Left ventricle myocardium inferior (tissue), 1 donor: ENCODE results near the gene ARHGEF16. TPM values are rescaled to one million over a fixed set of nuclear protein-coding genes. Genes with fewer than 3 reads are reported as not detected.

Source experiments
- DNase-seq: peaks from one replicate; pipeline ENCODE4 v3.0.0-alpha.2; 2020
- H3K27ac ChIP-seq: fragments of 200-600 bp; replicated peaks from 2 replicates; pipeline ENCODE4 v1.8.0; 2021
- H3K27me3 ChIP-seq: fragments of 200-600 bp; 2 replicates; pipeline ENCODE4 v1.8.0; 2021; ENCODE audit warnings: low read depth
- H3K36me3 ChIP-seq: fragments of 200-600 bp; 2 replicates; pipeline ENCODE4 v1.8.0; 2021
- H3K4me1 ChIP-seq: fragments of 200-600 bp; 2 replicates; pipeline ENCODE4 v1.8.0; 2021
- H3K4me3 ChIP-seq: fragments of 200-600 bp; 2 replicates; pipeline ENCODE4 v1.8.0; 2021; ENCODE audit warnings: mild to moderate bottlenecking, moderate library complexity
- H3K9me3 ChIP-seq: fragments of 200-600 bp; replicated peaks from 2 replicates; pipeline ENCODE4 v1.8.0; 2021
- intact Hi-C: fragments of 100-400 bp; cut with micrococcal nuclease; formaldehyde crosslinking; loops from one replicate; pipeline ENCODE4 v1.11.0; 2022
- total RNA-seq: library from RNA; stranded (reverse); fragmentation: NEBNext Ultra II Directional; extraction: Animal tissue kit (Norgen Biotek cat#: 25700); gene quantifications from one replicate; pipeline ENCODE4 v1.2.1, GENCODE V29; 2021
- TF ChIP-seq, protein P1 (sequence below): fragments of 200-600 bp; IDR thresholded peaks from 2 replicates; pipeline ENCODE4 v1.8.0; 2021; ENCODE audit warnings: antibody characterized with exemption, mild to moderate bottlenecking, borderline replicate concordance
- donor health status: DM: no; HTN: yes; CAD: no; lungs with severe emphysema.

ARHGEF16 gene
- total RNA-seq, 1 donor from 2014 or later = 0.52 TPM

DNA sequence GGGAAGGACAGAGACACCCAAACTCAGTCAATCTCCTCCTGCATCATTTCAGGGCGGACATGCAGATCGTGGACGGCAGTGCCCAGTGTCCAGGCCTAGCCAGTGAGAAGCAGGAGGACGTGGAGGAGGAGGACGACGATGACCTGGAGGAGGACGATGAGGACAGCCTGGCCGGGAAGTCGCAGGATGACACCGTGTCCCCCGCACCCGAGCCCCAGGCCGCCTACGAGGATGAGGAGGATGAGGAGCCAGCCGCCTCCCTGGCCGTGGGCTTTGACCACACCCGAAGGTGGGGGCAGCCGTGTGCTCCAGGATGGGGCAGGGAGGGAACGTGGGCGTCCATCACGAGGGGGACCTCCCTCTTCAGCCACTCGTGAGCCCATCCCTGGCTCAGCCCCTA lies 23.6 kb upstream of the ARHGEF16 start:
- no peak for DNase-seq
- Histone ChIP-seq H3K27me3 (peaks cover 20% of the 10 kb centered on the region), H3K27ac (no peak overlapping the region), H3K36me3 (peaks cover 17% of the 10 kb centered on the region), H3K9me3 (no peaks in the 10 kb centered on the region), H3K4me1 (no peaks in the 10 kb centered on the region), H3K4me3 (no peak overlapping the region)
- intact Hi-C loops = no loop called here
- TF ChIP-seq, protein P1, sequence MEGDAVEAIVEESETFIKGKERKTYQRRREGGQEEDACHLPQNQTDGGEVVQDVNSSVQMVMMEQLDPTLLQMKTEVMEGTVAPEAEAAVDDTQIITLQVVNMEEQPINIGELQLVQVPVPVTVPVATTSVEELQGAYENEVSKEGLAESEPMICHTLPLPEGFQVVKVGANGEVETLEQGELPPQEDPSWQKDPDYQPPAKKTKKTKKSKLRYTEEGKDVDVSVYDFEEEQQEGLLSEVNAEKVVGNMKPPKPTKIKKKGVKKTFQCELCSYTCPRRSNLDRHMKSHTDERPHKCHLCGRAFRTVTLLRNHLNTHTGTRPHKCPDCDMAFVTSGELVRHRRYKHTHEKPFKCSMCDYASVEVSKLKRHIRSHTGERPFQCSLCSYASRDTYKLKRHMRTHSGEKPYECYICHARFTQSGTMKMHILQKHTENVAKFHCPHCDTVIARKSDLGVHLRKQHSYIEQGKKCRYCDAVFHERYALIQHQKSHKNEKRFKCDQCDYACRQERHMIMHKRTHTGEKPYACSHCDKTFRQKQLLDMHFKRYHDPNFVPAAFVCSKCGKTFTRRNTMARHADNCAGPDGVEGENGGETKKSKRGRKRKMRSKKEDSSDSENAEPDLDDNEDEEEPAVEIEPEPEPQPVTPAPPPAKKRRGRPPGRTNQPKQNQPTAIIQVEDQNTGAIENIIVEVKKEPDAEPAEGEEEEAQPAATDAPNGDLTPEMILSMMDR = no peak

DNA sequence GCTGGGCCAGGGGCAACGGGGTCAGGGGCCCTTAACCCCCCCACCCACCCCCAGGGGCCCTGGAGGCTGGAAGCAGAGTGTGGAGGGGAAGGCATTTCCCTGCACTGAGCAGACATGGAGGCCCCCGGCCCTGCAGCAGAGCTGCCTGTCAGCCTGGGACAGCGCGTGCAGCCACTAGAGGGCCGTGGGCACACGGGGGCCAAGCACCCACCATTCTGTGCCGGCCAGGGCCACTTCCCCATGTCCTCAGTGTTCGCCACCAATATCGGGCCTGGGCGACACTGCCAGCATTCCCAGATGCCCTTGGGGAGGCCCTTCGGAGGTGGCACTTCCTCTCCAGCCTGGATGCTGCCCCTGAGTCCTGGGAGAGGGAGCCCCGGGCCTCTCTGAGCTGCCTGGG lies 23.2 kb upstream of the ARHGEF16 start:
- TF ChIP-seq, protein P1 = peak; percentile 9
- H3K27me3 ChIP-seq = peaks cover 22% of the 10 kb centered on the region
- peaks cover 13% of the 10 kb centered on the region for H3K36me3 ChIP-seq
- intact Hi-C loops = no loop called here
- H3K4me1 ChIP-seq = no peaks in the 10 kb centered on the region
- H3K27ac ChIP-seq = no peak overlapping the region
- H3K9me3 ChIP-seq = no peaks in the 10 kb centered on the region
- no peak overlapping the region for H3K4me3 ChIP-seq
- DNase-seq = no peak

DNA sequence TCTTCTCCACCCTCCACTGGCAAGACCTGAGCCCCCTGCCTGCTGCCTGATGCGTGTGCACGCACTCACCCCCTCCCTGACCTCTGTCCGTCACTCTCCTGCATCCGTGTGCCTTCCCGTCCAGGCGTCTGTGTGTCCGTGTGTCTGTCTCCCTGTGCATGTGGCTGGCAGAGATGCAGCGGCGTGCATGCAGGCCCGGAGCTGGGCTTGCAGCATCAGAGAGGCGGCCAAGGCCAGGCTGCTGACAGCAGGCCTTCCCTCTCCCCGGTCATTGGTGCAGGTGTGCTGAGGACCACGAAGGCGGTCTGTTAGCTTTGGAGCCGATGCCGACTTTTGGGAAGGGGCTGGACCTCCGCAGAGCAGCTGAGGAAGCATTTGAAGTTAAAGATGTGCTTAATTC lies 22.8 kb upstream of the ARHGEF16 start:
- Histone ChIP-seq H3K4me1 (no peaks in the 10 kb centered on the region), H3K27me3 (peaks cover 27% of the 10 kb centered on the region), H3K4me3 (no peak overlapping the region), H3K36me3 (peaks cover 8% of the 10 kb centered on the region), H3K27ac (no peak overlapping the region), H3K9me3 (no peaks in the 10 kb centered on the region)
- TF ChIP-seq, protein P1 = no peak
- no peak for DNase-seq
- intact Hi-C loops = no loop called here

DNA sequence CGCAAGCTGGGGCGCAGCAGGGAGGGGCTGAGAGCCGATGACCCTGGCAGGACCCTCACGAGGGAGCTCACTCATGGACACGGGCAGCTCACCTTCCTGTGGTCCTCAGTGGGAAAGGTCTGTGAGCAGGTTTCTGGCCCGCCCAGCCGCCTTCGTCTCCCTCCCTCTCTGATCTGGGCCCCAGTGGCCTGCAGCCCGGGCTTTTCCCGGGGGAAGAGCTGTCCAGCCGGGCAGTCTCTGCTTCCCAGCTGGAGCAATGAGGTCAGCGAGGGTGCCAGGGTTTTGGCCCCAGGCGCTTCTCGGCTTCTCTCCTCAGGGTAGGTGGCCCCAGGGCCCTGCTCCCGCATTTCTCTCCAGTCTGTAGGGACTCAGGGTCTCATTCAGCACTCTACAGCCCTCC lies 22.2 kb upstream of the ARHGEF16 start:
- Histone ChIP-seq H3K9me3 (no peaks in the 10 kb centered on the region), H3K27me3 (peaks cover 29% of the 10 kb centered on the region), H3K4me1 (no peaks in the 10 kb centered on the region), H3K4me3 (no peak overlapping the region), H3K36me3 (peaks cover 6% of the 10 kb centered on the region), H3K27ac (no peak overlapping the region)
- TF ChIP-seq, protein P1 = no peak
- DNase-seq = no peak
- intact Hi-C loops = no loop called here

DNA sequence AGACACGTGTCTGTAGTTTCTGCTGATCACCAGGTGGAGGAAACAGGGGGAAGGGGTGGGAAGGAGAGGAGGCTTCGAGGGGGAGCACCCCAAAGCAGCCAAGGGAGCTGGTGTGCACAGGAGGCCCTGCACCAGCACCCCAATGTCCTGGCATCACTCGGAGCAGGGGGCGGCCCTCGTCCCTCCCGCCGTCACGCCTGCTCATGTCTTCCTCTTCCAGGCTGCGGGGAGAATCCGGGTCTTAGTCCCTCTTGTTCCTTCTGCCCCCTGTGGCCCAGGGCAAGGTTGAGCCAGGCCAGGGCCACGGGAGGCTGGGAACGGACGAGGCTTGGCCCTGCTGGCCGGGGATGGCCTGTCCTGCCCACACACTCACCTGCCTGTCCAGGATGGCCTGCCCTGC lies 21.4 kb upstream of the ARHGEF16 start:
- H3K4me1 ChIP-seq = no peaks in the 10 kb centered on the region
- no peak overlapping the region for H3K4me3 ChIP-seq
- intact Hi-C loops = no loop called here
- peaks cover 29% of the 10 kb centered on the region for H3K27me3 ChIP-seq
- no peak overlapping the region for H3K27ac ChIP-seq
- DNase-seq = no peak
- no peaks in the 10 kb centered on the region for H3K9me3 ChIP-seq
- TF ChIP-seq, protein P1 = no peak
- peaks cover 6% of the 10 kb centered on the region for H3K36me3 ChIP-seq
